HG02885 (cell line): ENCODE data around the gene STAC2.
A peak's percentile ranks its signal among the peaks of the same experiment; 100 is the strongest.
"Not testable (repeated sequence)": the region's sequence is repeated elsewhere in the genome, so short reads cannot be mapped to it uniquely, and the experiment has no call there.

Experiments used
- ATAC-seq: cut with Tn5 transposase; IDR thresholded peaks from one replicate; pipeline ENCODE4 v1.9.1; 2021; ENCODE audit warnings: mild to moderate bottlenecking; ENCODE audit not compliant: unreplicated experiment, poor library complexity

STAC2 gene, protein sequence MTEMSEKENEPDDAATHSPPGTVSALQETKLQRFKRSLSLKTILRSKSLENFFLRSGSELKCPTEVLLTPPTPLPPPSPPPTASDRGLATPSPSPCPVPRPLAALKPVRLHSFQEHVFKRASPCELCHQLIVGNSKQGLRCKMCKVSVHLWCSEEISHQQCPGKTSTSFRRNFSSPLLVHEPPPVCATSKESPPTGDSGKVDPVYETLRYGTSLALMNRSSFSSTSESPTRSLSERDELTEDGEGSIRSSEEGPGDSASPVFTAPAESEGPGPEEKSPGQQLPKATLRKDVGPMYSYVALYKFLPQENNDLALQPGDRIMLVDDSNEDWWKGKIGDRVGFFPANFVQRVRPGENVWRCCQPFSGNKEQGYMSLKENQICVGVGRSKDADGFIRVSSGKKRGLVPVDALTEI

DNA sequence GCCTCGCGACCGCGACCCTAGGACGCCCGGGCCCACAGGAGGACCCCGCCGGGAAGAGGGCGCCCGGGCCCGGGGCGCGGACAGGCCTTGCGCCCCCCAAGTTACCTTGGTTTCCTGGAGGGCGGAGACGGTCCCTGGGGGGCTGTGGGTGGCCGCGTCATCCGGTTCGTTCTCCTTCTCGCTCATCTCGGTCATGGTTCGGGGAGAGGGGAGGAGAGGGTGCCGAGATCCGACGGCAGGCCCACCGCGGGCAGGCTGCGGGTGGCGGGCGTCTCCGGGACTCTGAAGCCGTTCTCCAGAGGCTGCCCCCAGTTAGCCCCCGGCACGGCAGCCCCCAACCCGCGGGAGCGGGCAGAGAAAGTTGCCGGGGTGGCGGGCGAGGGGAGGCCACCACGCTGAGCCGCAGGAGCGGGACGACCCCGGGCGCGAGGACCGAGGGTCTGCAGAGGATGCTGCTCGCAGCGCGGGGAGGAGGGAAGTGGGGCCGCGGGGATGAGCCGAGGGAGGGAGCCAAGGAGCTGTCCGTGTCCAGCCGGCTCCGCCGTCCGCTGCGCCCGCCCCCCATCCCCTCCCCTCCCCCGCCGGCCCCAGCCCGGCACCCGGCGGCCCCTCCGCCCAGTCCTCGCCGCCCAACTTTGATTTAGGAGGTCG, at the start of gene STAC2:
Gene STAC2 (minus strand): TSS at position 638 of the 651 bp plus-strand sequence. CDS start 443 bp downstream, at position 195.
- no peak for ATAC-seq

DNA sequence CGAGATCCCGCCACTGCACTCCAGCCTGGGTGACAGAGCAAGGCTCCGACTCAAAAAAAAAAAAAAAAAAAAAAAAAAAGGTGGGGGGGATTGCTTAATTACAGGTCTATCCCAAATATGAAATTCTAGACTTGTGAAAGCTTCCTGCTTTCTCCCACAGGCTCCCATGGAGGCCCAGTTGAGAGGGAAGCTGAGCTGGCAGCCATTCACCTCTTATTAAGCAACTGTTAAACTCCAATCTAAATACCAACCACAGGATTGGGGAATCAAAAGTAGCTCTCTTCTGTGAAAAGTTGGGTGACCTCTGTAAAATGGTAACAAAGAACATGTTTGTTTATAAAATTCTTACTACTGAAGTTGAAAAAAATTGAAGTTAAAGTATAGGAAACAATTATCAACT, 45.8 kb upstream of the STAC2 start:
- ATAC-seq, result no peak

DNA sequence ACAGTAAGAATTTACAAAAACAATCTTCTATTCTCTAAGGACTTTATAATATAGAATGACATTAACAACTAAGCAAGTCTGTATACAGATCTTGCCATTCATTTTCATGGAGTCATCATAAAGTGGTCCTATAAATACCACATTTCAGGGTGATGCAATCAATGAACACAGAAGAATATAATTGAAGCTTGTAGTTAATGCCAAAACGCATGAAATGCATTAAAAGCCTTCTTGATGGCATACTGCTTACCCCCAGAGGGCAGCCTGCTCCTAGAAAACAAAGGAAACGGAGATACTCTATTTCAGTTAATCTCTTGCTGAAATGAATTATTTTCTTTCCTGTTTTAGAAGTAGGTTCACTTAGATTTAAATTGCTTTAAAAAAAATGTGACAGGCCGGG, 45.2 kb upstream of the STAC2 start:
- no peak for ATAC-seq

DNA sequence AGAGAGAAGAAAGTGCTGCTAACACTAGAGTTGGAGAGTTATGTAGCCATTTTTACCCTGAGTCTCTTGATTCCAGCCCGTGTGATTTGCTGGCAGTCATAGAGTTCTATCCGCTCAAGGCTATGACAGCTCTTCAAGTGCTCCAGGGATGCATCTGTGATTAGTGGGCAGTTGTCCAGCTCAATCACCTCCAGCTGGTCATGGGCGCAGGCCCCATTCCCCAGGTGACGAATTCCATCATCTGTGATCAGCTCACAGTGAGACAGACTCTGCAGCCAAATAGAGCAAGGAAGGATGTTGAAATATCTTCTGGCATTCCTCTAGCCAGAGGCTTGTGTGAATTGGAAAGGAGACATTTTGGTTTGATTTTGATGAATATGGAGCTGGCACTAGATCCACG, 38.4 kb upstream of the STAC2 start:
- ATAC-seq, result no peak

DNA sequence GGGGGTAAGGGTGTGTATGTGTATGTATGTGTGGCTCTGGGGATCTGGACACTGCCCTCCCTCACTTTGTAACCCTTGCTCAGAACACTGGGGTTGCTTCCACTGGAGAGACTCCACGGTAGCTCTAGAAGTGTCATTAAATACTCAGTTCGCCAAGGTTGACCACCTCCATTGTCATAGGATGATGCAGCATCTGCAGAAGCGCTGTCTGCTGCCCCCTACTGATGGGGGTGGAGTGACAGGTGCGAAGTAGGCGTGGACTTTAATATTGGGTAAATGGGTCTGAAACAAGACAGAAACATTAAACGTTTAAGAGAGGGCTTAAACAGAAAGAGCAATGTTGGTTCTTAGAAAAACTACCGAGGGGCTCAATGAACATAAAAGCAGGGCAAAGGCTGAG, 35.5 kb upstream of the STAC2 start:
- no peak for ATAC-seq

DNA sequence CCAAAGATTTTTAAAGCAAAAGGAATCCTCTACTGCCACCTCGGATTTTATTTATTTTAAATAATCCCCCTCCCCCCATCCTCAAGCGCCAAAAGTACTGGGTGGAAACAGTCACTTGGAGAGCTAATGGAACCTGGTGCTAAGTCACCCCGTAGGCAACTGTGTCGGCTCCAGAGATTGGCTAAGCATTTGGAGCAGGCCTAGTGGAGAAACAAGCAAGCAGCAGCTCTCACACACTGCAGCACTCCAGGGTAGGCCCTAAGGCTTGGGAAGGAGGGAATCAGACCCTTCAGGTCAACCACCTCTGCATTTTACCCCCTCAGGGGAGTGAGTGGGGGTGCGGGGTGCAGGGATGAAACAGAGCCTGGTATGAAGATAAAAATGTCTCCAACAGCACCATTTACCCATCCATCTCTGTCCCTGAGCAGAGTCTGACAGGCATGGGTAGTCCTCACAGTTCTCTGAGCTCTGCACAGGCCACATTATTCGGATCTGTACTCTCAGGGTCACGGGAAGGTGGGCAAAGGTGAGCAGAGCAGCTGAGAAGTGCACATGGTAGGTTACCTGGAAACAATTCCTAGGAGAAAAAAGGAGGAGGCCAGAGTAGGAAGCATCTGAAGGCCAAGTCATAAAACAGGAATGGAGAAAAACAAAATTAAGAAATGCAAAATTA, 27.2 kb upstream of the STAC2 start:
- no peak for ATAC-seq

DNA sequence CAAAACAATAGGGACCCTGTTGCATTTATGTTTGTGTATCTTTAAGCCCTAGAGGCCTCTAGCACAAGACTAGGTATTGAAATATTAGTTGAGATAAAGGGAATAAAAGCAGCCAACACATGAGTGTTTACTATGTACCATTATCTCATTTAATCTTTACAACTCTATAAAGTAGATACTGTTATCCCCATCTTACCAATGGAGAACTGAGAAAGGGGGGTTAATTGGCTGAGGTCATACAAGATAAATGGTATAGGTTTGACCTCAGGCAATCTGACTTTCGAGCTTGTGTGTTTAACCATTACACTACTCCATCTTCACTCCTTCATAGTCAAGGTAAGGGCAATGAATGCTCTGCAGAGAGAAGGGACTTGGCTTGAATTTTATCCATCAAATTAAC, 26.3 kb upstream of the STAC2 start:
- ATAC-seq, result no peak

DNA sequence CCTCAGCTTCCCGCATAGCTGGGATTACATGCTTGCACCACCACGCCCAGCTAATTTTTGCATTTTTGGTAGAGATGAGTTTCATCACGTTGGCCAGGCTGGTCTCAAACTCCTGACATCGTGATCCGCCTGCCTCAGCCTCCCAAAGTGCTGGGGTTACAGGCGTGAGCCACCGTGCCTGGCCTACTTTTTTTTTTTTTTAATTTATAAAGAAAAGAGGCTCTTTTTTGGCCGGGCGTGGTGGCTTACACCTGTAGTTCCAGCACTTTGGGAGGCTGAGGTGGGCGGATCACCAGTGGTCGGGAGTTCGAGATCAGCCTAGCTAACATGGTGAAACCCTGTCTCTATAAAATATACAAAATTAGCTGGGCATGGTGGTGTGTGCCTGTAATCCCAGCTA, 24.3 kb upstream of the STAC2 start:
- not testable (repeated sequence) for ATAC-seq

DNA sequence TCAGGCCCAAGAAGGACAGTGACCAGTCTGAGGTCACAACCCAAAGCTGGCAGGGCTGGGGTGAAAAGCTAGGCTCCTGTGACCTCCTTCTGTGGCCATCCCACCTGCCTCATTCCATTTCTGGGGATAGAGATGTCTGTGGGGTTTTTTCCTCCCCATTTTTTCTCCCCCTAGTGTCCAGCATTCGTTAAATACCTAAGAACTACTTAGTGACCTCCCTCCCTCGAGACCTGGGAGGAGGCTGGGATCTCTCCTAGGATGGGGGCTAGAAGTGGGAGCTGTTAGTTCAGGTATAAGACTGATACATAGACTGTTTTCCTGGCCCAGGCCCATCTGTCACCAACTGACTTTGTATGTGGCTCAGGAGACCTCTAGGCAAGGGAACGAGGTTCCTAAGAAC, 20.5 kb upstream of the STAC2 start:
- no peak for ATAC-seq

DNA sequence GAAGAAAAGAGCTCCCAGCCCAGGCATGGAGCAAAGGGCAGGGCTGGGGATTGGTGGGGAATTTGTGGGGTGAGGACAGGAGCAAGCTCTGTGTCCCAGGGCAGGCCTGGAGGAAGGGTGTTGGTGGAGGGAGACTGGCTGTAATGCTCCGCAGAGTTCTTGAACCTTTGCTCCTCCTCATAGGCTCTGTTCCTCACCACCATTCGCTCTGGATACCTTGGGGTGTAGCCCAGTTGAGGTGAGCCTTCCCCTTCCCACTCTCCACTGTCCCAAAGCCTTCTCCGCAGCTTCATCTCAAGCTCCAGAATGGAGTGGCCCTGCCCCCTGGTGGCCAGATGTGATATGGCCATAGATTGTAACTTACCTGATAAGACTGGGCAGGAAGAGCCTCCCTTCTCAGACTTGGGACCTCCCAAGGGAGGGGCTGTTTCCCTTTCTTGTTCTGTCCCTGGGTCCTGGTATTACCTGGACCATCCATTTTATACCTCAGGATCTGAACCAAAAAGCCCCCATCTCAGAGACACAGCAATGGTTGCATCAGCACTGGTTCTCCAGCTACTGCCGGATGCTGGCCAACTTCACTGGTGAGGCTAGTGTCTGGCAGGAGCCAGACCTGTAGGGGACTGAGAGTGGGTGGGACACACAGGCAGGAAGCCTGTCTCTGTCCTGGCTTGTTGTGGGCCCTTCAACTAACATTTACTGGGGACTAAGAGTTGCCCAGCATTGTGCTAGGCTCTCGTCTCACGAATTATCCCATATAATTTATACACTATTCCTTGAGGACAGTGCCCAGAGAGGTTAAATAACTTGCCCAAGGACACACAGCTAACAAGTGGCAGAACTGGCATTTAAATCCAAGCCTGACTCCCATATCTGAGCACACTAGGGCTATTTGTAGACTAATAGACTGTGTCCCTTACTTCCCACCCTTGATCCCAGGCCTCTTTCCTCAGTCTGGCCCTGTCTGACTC, 19.1 kb upstream of the STAC2 start:
- peak; percentile 56 for ATAC-seq

DNA sequence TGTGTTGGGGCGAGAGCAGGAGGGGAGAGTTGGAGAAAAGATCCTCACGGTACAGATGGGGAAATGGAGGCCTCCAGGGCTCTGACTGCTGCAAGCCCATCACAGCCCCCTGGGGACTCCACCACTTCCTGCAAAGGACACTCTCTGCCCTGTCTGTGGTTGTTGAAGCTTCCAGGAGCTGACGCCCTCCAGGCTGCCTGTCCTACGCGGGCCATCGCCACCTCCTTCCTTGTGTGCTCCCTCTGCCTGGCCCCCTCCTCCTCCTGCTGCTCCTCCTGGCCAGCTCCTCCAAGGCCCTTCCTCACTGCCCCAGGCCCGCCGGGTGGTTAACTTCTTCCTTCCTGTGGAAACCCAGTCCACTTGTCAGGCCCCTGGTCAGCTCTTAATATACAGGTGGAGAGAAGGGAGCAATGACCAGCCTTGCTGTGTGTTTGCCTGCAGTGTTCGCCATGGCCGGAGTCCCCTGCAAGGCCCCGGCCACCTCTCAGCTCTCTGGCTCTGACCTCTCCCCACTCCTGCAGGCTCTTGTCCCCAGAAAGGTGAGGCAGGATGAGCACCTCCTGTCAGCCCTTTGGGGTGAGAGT, 18.4 kb upstream of the STAC2 start:
- no peak for ATAC-seq

DNA sequence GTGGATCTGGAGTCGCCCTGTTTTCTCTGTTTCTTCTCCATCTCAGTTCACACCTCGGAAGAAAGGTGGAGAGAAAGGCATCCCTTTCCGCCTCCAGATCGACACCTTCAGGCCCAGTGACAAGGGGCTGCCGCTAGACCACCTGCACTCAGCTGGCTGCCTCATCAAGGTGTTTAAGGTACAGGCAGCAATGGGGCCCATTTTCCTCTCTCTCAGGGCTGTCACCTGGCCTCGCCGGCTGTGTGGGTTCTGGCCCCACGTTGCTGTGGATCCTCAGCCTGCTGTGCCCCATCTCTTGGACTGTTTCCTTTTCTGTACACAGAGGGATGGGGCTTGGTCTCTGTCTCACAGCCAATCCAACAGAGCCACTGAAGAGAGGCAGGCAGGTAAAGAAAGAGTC, 17.4 kb upstream of the STAC2 start:
- ATAC-seq, result no peak

DNA sequence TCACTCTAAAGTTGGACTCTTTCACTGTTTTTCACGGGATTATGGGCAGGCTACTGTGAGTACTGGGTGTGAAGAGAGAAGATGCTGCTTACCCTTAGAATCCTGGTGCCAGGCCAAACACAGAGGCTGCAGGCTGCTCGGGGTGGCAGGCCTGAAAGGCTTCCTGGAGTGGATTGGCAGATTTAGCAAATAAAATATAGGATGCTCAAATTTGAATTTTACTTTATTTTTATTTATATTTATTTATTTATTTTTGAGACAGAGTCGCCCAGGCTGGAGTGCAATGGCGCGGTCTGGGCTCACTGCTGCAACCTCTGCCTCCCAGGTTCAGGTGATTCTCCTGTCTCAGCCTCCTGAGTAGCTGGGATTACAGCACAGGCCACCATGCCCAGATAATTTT, 14.9 kb upstream of the STAC2 start:
- ATAC-seq, result no peak

DNA sequence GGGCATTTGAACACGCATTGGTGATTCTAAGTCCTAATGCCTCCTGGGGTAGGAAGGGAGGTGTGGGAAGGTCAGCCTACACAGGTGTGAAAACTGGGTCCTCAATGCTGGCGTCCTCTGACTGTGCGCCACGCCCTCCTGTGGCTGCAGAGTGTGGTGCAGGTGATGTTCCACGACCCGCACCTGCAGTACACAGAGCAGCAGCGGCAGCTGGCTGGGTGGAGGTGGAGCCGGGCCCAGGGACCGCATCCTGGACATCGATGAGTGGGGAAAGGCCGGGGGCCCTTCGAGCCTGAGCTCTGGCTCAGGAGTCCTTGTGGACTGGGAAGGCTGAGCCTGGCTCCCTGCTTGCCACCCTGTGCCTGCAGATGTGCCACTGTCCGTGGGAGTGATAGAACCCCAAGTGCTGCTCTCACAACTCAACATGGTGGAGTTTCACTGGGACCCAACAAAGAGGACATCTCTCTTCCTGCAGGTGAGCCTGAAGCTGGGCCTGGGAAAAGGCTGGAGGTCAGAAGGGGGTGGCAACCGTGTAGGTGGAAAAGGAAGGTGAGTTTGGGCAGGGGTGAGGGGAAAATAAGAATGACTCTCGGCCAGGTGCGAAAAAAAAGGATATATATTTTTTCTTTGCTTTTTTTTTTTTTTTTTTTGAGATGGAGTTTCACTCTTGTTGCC, 14.0 kb upstream of the STAC2 start:
- no peak for ATAC-seq

DNA sequence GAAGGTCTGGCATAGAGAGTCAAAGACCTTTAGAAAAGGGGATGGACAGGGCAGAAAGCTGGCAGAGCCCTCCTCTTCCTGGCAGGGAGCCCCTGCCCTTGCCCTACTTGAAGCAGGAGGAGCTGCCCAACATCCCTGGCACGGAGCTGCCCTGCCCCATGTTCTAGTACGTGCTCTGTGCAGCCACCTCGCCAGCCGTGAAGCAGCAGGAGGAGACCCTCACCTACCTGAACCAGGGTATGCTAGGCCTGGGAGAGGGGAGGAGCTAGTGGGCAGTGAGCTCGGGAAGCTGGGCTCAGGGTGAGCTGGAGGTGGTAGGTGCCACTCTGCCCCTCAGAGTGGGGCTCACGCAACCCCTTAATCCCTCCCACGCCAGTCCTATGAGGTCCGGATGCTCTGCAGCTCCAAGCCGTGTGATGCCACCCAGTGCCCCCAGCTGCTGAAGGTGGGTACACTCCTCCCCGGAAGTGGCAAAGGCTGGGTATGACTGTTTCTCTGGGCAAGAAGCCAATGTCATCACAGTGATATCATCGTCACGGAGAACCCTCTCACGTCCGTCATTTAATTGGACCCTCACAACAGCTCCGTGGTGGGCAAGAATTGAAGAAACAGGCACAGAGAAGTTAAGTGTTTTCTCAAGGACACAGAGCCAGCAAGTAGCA, 12.7 kb upstream of the STAC2 start:
- ATAC-seq, result no peak

DNA sequence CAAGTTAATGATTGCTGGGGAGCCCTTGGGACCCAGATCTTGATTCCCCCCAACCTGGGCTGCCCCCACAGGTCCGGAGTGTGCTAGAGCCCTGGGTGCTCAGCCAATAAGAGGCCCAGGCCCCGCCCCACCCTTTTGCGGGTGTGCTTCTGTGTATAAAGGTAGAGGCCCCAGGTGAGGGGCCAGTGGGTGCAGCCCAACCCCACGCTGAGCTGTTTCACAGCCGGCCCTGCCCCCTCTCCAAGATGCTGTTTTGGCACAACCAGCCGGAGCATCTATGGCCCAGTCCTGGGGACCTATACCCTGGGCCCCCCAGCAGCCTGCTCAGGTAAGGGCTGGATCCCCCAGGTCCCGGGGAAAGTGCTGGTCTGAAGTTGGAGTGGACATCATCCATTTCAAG, 11.8 kb upstream of the STAC2 start:
- no peak for ATAC-seq

DNA sequence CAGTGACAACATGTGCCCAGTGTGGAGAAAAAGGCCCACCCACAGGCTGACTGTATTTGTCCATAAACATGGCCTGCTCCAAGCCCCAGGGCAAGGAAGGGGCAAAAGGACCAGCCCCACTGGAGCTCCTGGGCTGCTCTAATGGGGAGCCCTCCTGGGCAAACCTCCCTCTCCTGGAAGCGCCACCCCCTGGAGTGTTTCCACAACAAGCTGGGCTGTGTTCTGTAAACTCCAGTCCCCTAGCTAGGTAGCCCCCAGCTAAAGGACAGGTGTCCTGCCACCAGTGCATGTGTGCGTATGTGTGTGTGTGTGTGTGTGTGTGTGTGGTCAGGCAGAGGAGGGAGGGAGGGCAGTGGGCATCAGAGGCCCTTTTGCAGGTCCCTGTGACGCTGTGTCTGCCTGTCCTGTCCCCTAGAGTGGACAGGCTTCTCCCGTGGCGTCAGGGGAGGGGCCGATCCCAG, 11.3 kb upstream of the STAC2 start:
- no peak for ATAC-seq

DNA sequence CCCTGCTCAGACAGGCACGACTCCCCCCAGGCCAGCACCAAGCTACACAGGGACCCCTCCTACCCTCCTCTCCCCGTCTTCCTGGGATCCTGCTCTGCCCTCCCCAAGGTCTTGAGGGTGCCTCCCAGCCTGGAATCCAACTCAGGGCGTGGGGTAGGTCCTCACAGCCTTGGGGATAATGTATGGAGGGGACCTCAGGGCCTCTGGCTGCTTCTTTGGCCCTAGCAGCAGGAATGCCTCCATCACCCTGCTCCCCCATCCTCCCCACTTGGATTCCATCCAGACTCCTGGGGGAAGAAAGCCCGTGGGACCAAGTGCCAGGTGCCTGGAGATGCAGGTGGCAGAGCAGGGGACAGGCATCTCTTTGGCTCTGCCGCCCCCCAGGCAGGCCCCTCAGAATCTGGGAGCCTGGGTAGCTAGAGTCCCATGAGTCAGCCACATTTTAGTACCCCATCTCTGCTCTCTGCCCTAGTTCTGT, 10.7 kb upstream of the STAC2 start:
- no peak for ATAC-seq
